ENCODE data around the gene CECR2.

The CECR2 gene

GRCh38 chr22:17570851-17571631 is 201.8 kb downstream of the CECR2 start:
- no peak overlapping the region for H3K9ac ChIP-seq (ENCODE audit: low read length)
- no peaks in the 10 kb centered on the region for H3K9me2 ChIP-seq (ENCODE audit: low read depth, low read length)
- no peaks in the 10 kb centered on the region for H3K9me3 ChIP-seq (ENCODE audit: low read length)
- H3K27me3 ChIP-seq (ENCODE audit: insufficient read depth, low read length), result no peaks in the 10 kb centered on the region
- no peaks in the 10 kb centered on the region for H3K4me1 ChIP-seq (ENCODE audit: insufficient read depth, low read length, severe bottlenecking)
- no peaks in the 10 kb centered on the region for H3F3A ChIP-seq (ENCODE audit: insufficient read depth, low read length)
- H3K4me3 ChIP-seq (ENCODE audit: low read depth, low read length, poor library complexity, severe bottlenecking), result no peak overlapping the region
- H3K36me3 ChIP-seq (ENCODE audit: insufficient read depth, low read length), result no peaks in the 10 kb centered on the region
- H4K20me1 ChIP-seq (ENCODE audit: insufficient read depth, low read length), result no peaks in the 10 kb centered on the region
- no peak overlapping the region for H3K27ac ChIP-seq (ENCODE audit: low read depth, low read length, poor library complexity, severe bottlenecking)
- no peaks in the 10 kb centered on the region for H3K79me2 ChIP-seq (ENCODE audit: insufficient read depth, low read length)
- TF ChIP-seq EZH2 (IDR thresholded peaks at IDR 0.05; ENCODE audit: borderline replicate concordance, low read length) (no peak), CTCF (IDR thresholded peaks at IDR 0.05; ENCODE audit: low read length) (no peak)
- no peak overlapping the region for H2AFZ ChIP-seq (ENCODE audit: low read length)
- no peak overlapping the region for H3K4me2 ChIP-seq (ENCODE audit: low read length)

DNA sequence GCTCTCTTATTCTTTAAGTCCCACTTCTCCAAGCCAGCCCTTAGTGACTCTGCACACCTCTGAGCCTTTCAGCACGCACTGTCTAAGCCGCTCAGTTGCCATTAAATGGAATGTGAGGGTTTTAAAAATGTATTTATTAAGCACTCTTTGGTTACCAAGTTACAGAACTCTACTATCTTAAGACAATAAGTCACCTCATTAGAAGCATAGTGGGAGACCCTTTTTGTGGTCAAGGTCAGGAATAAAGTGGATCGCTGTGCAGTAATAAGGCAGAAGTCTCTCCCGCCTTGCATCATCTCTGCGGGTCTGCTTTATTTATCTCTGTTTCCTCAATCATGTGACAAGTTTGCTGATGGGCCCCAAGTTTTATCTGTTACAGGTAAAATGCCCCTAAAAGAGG is 205.9 kb downstream of the CECR2 start:
- Histone ChIP-seq H3K4me3 (ENCODE audit: low read depth, low read length, poor library complexity, severe bottlenecking) (no peak overlapping the region), H3K36me3 (ENCODE audit: insufficient read depth, low read length) (no peaks in the 10 kb centered on the region), H3K27ac (ENCODE audit: low read depth, low read length, poor library complexity, severe bottlenecking) (no peak overlapping the region), H3K9ac (ENCODE audit: low read length) (no peak overlapping the region), H3K9me3 (ENCODE audit: low read length) (no peaks in the 10 kb centered on the region), H3K9me2 (ENCODE audit: low read depth, low read length) (no peaks in the 10 kb centered on the region), H3K4me2 (ENCODE audit: low read length) (no peak overlapping the region), H3F3A (ENCODE audit: insufficient read depth, low read length) (no peaks in the 10 kb centered on the region), H3K4me1 (ENCODE audit: insufficient read depth, low read length, severe bottlenecking) (no peaks in the 10 kb centered on the region), H3K27me3 (ENCODE audit: insufficient read depth, low read length) (no peaks in the 10 kb centered on the region), H2AFZ (ENCODE audit: low read length) (no peak overlapping the region), H3K79me2 (ENCODE audit: insufficient read depth, low read length) (no peaks in the 10 kb centered on the region), H4K20me1 (ENCODE audit: insufficient read depth, low read length) (no peaks in the 10 kb centered on the region)
- TF ChIP-seq CTCF (IDR thresholded peaks at IDR 0.05; ENCODE audit: low read length) (no peak), EZH2 (IDR thresholded peaks at IDR 0.05; ENCODE audit: borderline replicate concordance, low read length) (no peak)

- no peaks in the 10 kb centered on the region for H3K9me3 ChIP-seq (ENCODE audit: low read length)
- TF ChIP-seq EZH2 (IDR thresholded peaks at IDR 0.05; ENCODE audit: borderline replicate concordance, low read length), result no peak
- no peak overlapping the region for H3K27ac ChIP-seq (ENCODE audit: low read depth, low read length, poor library complexity, severe bottlenecking)
- H3F3A ChIP-seq (ENCODE audit: insufficient read depth, low read length), result no peaks in the 10 kb centered on the region
- H3K9me2 ChIP-seq (ENCODE audit: low read depth, low read length), result no peaks in the 10 kb centered on the region
- no peak overlapping the region for H3K9ac ChIP-seq (ENCODE audit: low read length)
- H3K27me3 ChIP-seq (ENCODE audit: insufficient read depth, low read length), result no peaks in the 10 kb centered on the region
- H4K20me1 ChIP-seq (ENCODE audit: insufficient read depth, low read length), result no peaks in the 10 kb centered on the region
- no peaks in the 10 kb centered on the region for H3K79me2 ChIP-seq (ENCODE audit: insufficient read depth, low read length)
- no peaks in the 10 kb centered on the region for H3K36me3 ChIP-seq (ENCODE audit: insufficient read depth, low read length)
- H3K4me1 ChIP-seq (ENCODE audit: insufficient read depth, low read length, severe bottlenecking), result no peaks in the 10 kb centered on the region
- H3K4me2 ChIP-seq (ENCODE audit: low read length), result no peak overlapping the region
- no peak overlapping the region for H3K4me3 ChIP-seq (ENCODE audit: low read depth, low read length, poor library complexity, severe bottlenecking)
- H2AFZ ChIP-seq (ENCODE audit: low read length), result no peak overlapping the region
These were observed 206.4 kb downstream of the CECR2 start for GRCh38 chr22:17575681-17576080.

DNA sequence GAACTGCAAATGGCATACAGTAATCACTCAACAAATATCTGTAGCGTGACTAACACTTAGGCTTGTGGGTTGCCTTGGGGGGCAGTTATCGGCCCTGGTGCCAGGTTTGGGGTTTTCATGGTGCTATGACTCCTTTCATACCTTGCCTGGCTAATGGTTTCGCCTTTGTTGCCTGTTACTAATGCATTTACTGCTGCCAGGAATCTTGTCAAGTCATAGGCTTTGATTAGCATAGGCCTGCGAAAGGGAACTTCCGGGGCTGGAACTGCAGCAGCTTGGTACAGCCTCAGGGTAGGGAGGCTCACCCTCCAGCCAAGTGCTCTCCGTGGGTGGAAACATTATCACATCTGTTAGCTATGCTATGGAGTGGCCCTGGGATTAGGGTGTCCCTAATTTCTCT is 207.2 kb downstream of the CECR2 start:
- Histone ChIP-seq H4K20me1 (ENCODE audit: insufficient read depth, low read length) (no peaks in the 10 kb centered on the region), H3K27ac (ENCODE audit: low read depth, low read length, poor library complexity, severe bottlenecking) (no peak overlapping the region), H3K4me2 (ENCODE audit: low read length) (no peak overlapping the region), H3K4me3 (ENCODE audit: low read depth, low read length, poor library complexity, severe bottlenecking) (no peak overlapping the region), H3K9me2 (ENCODE audit: low read depth, low read length) (no peaks in the 10 kb centered on the region), H3K9me3 (ENCODE audit: low read length) (no peaks in the 10 kb centered on the region), H3K9ac (ENCODE audit: low read length) (no peak overlapping the region), H3K27me3 (ENCODE audit: insufficient read depth, low read length) (no peaks in the 10 kb centered on the region), H2AFZ (ENCODE audit: low read length) (no peak overlapping the region), H3K36me3 (ENCODE audit: insufficient read depth, low read length) (no peaks in the 10 kb centered on the region), H3K79me2 (ENCODE audit: insufficient read depth, low read length) (no peaks in the 10 kb centered on the region), H3F3A (ENCODE audit: insufficient read depth, low read length) (no peaks in the 10 kb centered on the region), H3K4me1 (ENCODE audit: insufficient read depth, low read length, severe bottlenecking) (no peaks in the 10 kb centered on the region)
- TF ChIP-seq CTCF (IDR thresholded peaks at IDR 0.05; ENCODE audit: low read length), result no peak
- no peak for TF ChIP-seq EZH2 (IDR thresholded peaks at IDR 0.05; ENCODE audit: borderline replicate concordance, low read length)
